H54 (cell line): ENCODE results near the gene ACVRL1.

Experiments used
- DNase-seq: peaks from one replicate; pipeline ENCODE4 v3.0.0; 2011; ENCODE audit warnings: low spot score, mixed read lengths; ENCODE audit not compliant: insufficient read length
- FAIRE-seq: peaks from 3 replicates; lab custom pipeline; 2011; peaks lifted over from hg19 to GRCh38; lab: Jason Lieb, UNC
- POLR2A ChIP-seq: IDR thresholded peaks from 2 replicates; pipeline ENCODE4 v1.6.1; 2011; ENCODE audit warnings: low read depth, mild to moderate bottlenecking, low read length

ACVRL1 gene

DNA sequence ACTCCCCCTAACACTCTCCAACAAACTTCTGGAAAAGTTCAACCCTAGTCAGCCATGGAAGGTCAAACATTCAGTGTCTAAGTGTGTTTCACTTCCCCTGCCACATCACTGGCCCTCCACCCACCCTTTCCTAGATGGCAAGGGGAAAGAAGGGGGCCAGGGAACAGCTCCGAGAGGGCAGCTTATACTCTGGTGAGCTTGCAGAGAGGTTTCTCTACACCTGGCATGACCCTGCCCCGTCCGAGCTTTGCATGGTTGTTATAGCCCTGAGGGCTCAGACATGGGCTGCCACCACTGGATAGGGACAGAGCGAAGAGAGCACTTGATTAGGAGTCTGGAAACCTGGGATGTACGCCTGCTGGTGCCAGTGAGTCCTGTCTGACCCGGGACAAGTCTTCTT, 4.0 kb downstream of the ACVRL1 start:
- FAIRE-seq (no peak), DNase-seq (no peak)
- TF ChIP-seq POLR2A, result no peak

DNA sequence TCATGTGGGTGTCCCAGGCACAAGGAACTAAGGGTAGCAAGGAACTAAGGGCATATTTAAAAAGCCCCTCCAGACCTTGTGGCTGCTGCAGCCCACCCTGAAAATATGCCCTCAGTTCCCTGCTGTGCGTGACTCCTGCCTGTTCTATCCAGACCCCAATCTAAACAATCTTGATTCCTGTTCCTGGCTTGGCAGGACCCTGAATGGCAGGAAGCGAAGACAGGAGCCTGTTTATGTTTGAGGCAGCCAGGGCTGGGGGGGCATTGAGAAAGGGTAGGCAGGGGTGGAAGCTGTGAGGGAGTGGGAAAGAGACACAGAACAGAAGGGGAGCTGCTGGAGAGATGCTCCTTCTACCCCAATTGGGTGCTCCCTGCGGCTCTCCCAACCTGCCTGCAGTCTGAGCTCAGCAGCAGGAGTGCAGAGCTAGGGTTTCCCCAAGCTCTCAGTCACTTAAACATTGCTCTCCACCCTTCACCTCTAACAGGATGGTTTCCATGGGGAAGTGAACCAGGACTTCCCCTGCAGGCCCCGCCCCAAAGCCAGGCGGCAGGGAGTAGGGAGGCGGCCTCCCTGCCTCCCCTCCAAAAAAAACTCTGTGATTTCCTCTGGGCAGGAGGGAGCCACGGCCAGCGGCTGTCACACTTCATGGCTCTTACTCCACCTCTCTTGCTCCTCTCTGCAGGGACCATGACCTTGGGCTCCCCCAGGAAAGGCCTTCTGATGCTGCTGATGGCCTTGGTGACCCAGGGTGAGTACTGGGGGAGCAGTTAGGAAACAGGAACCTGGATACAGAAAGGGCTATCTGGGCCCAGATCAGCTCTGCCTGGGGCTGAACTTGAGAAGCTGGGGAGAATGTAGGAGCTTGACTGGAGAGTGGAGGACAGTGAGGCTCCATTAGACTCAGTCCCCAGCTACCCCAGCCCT, 4.7 kb downstream of the ACVRL1 start:
- TF ChIP-seq POLR2A, result no peak
- peak; percentile 15 for FAIRE-seq
- peak; percentile 78 for DNase-seq

DNA sequence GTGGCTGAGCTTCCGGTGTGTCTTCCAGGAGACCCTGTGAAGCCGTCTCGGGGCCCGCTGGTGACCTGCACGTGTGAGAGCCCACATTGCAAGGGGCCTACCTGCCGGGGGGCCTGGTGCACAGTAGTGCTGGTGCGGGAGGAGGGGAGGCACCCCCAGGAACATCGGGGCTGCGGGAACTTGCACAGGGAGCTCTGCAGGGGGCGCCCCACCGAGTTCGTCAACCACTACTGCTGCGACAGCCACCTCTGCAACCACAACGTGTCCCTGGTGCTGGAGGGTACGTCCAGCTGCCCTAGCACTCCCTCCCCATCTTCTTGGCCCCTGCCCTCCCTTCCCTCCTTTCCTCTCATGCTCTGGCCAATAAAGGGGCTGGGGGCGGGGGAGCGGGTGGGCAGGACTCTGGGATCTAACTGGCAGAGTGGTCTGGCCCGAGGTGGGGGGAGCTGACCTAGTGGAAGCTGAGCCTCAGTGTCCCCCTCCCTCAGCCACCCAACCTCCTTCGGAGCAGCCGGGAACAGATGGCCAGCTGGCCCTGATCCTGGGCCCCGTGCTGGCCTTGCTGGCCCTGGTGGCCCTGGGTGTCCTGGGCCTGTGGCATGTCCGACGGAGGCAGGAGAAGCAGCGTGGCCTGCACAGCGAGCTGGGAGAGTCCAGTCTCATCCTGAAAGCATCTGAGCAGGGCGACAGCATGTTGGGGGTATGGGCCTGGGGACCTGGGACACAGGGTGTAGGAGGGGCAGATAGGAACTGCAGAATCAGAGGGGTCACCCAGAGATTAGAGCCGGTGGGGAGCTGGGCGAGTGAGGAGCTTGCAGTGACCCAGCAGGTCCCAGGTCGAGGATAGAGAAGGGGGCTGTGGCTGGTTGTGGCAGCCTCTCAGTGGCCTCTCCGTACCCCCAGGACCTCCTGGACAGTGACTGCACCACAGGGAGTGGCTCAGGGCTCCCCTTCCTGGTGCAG, 6.0 kb downstream of the ACVRL1 start:
- TF ChIP-seq POLR2A, result no peak
- no peak for DNase-seq
- FAIRE-seq, result no peak

DNA sequence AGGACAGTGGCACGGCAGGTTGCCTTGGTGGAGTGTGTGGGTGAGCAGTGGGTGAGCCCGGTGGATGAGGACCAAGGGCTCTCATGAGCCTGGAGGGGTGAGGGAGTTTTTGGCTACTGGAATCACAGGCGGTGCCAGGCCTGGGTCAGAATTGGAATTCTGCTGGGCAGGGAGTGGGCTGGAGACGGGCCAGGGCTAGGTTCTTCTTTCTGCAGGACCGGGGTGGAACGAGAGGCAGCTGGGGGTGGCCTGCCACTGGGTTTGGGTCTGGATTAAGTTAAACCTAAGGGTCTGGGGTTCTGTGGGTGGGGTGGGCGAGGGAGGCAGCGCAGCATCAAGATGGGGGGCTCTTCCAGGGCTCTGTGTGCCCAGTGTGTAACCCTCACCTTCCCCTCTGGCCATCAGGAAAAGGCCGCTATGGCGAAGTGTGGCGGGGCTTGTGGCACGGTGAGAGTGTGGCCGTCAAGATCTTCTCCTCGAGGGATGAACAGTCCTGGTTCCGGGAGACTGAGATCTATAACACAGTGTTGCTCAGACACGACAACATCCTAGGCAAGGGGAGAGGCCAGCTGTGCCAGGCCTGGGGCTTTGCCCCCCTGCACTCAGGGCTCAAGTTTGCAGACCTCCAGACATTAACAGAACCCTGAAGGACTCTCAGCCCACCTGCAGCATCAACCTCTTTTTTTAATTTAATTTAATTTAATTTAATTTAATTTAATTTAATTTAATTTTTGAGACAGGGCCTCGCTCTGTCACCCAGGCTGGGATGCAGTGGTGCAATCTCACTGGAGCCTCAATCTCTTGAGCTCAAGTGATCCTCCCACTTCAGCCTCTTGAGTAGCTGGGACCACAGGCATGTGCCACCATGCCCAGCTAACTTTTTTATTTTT, 7.0 kb downstream of the ACVRL1 start:
- no peak for FAIRE-seq
- no peak for DNase-seq
- no peak for TF ChIP-seq POLR2A

DNA sequence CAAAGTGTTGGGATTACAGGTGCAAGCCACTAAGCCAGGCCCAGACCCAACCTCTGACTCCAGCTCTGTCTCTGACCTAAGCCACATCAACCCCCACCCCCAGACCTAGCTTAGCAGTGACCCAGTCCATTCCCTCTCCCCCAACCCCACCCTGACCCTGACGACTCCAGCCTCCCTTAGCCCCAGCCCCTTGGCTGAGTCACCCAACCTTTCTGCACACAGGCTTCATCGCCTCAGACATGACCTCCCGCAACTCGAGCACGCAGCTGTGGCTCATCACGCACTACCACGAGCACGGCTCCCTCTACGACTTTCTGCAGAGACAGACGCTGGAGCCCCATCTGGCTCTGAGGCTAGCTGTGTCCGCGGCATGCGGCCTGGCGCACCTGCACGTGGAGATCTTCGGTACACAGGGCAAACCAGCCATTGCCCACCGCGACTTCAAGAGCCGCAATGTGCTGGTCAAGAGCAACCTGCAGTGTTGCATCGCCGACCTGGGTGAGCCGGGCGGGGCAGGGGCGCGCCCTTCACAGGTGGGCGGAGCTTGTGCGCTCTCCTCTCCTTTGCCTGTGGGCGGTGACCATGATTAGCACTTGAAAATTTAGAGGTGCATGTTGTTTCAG, 7.8 kb downstream of the ACVRL1 start:
- no peak for FAIRE-seq

DNA sequence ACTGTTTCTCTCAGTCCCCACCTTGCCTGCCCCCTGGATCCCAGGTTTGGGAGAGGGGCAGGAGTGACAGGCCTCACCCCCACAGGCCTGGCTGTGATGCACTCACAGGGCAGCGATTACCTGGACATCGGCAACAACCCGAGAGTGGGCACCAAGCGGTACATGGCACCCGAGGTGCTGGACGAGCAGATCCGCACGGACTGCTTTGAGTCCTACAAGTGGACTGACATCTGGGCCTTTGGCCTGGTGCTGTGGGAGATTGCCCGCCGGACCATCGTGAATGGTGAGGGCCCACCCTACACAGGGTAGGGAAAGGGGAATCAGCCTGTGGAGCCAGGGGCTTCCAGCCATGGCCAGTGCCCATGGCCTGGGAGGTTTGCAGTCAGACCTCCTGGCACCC, 8.6 kb downstream of the ACVRL1 start:
- no peak for FAIRE-seq
- TF ChIP-seq POLR2A, result no peak
- DNase-seq, result no peak

More for the DNA sequence above, 7.8 kb downstream of the ACVRL1 start:
- TF ChIP-seq POLR2A, result no peak
- DNase-seq, result no peak

DNA sequence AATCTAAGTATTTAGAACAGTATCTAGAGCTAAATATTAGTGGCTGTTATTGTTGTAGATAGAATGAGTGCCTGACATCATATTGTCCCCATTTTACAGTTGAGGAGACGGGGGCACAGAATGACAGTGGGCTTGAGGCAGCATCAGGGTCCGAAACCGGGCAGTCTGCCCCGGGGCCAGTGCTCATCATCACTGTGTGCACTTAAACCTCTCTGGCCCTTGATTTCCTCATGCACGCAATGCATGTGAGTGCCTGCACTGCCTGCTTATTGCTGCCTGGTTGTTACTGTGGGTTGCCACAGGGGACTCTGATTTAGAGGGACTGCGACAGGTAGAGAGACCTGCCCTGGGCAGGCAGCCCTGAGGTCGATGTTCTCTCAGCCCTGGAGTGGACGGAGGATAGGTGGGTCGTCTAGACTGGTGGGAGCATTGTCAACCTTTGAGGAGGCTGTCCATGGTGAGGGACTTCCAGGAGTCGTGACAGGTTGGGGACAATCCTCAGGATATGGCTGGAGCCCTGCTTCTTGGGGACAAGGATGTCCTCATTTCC, 9.8 kb downstream of the ACVRL1 start:
- TF ChIP-seq POLR2A, result no peak
- FAIRE-seq, result no peak
- no peak for DNase-seq

DNA sequence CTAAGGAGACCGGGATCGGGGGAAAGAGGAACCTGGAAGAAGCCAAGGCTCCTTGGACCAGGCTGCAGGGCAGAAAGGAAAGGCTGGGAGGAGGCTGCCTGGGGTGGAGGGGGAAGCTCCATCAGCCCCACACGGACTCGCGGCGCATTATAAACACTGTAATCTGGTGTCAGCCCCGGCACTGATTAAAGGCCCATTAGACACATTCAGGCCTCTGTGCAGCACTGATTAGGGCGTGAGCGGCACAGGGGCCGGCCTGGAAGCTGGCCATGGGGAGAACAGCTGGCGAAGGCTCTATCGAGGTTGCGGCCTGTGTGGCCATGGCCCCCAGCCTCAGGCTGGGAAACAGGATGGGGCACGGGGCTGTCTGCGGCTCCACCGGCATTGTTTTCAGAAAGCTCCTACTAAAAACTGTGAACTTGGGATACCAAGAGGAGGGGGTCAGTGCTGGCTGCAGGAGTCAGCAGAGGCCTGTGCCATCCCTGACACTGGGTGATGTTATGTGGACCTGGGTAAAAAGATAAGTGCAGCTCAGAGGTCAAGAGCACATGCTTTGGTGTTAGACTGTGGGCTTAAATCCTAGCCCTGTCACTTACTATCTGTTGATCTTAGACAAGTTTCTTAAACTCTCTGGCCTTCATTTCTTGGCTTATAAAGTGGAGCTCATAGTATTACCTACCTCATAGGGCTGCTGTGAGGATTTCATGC, 10.6 kb downstream of the ACVRL1 start:
- DNase-seq, result no peak
- FAIRE-seq, result no peak
- no peak for TF ChIP-seq POLR2A

DNA sequence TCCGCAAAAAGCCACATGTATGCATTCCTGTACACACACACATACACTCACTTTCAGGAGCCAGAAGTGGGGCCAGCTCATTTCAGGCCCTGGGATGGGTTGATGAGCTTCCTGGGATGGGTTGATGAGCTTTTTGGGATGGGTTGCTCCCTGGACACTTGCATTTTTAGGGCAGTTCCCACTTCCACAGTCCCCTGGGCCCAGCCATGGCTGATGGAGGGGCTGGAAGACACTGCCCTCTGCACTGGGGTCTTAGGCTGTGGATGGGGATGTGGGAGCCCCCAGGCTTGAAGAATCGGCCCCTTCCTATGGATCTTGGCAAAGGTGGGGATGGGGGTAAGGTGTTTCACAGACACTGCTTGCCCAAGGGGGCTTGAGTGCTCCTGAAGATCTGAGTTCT, 12.7 kb downstream of the ACVRL1 start:
- DNase-seq (no peak), FAIRE-seq (no peak)
- TF ChIP-seq POLR2A, result no peak

DNA sequence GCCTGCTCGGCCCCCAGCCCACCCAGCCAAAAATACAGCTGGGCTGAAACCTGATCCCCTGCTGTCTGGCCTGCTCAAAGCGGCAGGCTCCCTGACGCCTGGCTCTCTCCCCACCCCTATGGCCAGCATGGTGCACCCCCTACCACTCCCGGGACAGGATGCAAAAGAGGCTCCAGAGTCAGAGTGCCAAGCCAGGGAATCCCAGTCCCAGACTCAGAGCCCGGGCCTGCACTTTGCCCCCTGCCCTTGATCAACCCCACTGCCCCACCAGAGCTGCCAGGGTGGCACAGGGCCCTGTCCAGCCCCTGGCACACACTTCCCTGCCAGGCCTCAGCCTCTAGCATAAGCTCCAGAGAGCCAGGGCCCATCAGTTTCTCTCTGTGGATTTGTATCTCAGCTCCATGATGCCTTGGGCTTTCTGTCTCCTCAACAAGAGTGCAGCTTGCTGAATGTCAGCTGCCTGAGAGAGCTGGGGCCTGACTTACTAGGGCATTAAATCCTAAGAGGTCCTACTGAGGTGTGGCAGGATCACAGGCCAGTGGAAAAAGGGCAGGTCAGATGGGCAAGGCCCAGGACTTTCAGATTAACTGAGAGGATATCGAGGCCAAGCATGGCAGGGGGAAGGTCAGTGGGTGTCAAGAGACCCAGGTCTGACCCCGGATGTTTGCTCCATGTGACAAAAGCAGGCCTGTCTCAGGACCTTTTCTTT, 13.9 kb downstream of the ACVRL1 start:
- FAIRE-seq, result no peak

DNA sequence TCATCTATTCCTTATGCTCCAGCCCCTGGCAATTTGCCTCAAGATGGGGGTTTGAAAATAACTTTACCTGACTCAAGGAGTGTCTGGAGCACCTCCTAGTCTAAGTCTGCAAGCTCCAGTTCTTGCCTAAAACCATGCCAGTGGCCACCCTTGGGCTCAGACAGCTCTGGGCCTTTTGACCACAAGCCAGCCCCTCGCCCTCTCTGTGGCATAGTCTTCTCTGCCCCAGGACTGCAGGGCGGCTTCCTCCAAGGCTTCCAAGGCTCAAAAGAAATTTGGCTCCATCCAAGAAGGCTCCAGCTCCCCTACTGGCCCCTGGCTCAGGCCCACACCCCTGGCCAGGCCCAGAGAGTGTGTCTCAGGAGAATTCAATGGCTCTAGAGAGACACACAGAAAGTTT, 14.8 kb downstream of the ACVRL1 start:
- FAIRE-seq, result no peak
- no peak for TF ChIP-seq POLR2A
- no peak for DNase-seq

More for the DNA sequence above, 13.9 kb downstream of the ACVRL1 start:
- no peak for TF ChIP-seq POLR2A
- DNase-seq, result no peak
